GOT3 (cell line): Measurements from ENCODE around the gene ELL2.
"Not testable (repeated sequence)": the region's sequence is repeated elsewhere in the genome, so short reads cannot be mapped to it uniquely, and the experiment has no call there.

Experiments used
- DNase-seq: peaks from one replicate; lab custom pipeline; 2025; ENCODE audit warnings: mixed read lengths; lab: John Stamatoyannopoulos, UW

Gene ELL2

DNA sequence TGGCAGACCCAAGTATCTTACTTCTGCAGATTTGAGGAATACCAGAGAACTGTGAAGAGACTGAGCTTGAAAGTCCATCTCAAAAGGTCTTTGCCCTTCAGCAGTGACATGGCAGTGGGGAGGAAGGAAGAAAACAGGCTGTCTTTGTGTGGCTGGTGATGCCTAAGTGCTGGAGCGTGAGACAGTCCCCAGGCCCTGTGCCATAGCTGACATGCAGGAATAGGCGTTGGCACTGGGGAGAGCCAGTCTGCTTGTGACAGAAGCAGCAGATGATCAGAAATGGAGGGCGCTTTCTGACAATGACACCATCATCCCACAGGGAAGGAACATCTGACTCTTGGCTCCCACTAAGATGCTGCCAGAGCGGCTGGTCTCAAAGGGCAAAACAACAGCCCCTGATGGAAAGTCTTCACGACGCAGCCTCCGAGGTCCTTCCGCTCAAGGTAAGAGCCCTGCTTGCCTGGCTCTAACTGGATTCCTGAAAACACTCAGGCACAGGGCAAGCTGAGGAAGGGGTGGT lies 123.6 kb downstream of the ELL2 start:
- DNase-seq: no peak

DNA sequence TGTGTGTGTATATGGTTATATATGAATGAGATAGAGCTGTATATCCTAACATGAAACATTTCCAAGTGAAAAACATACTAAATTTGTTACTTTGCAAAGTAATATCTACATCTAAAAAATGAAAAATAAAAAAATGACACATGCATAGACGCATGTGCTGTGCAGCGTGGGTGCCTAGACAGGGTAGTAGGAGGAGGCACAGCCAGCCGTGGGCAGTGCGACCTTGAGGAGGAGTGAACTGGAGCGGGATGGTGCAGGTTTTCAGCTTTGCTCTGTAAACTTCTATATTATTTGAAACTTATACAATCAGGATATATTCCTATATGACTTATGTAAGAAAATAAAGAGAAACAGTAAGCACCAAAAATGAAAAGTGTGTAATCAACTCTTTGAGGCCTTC lies 124.2 kb downstream of the ELL2 start:
- no peak for DNase-seq

DNA sequence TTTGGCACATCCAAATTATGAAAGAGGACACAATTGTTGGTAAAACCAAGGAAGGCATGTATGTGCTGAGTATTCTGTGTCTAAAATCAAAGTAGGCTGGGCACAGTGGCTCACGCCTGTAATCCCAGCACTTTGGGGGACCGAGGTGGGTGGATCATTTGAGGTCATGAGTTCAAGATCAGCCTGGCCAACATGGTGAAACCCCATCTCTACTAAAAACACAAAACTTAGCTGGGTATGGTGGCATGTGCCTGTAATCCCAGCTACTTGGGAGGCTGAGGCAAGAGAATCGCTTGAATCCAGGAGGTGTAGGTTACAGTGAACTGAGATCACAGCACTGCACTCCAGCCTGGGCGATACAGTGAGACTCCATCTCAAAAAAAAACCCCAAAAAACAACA lies 124.7 kb downstream of the ELL2 start:
- DNase-seq: not testable (repeated sequence)

DNA sequence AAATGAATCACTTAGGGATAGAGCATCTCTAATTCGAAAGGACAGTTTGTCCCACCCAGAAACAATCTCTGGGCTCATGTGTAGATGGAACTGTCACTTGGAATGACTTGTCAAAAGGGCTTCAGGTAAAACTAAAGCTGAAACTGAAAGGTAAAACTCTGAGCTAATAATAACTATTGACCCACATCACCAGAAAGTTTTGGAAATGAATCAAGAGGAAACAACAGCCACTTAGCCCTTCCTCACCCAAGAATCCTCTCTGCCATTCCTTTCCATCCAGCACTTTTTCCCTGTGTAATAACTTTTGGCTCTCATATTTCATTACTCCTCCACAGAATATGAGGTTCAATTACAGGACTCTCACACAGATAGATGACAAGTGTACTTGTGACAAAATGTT lies 125.1 kb downstream of the ELL2 start:
- DNase-seq: no peak

DNA sequence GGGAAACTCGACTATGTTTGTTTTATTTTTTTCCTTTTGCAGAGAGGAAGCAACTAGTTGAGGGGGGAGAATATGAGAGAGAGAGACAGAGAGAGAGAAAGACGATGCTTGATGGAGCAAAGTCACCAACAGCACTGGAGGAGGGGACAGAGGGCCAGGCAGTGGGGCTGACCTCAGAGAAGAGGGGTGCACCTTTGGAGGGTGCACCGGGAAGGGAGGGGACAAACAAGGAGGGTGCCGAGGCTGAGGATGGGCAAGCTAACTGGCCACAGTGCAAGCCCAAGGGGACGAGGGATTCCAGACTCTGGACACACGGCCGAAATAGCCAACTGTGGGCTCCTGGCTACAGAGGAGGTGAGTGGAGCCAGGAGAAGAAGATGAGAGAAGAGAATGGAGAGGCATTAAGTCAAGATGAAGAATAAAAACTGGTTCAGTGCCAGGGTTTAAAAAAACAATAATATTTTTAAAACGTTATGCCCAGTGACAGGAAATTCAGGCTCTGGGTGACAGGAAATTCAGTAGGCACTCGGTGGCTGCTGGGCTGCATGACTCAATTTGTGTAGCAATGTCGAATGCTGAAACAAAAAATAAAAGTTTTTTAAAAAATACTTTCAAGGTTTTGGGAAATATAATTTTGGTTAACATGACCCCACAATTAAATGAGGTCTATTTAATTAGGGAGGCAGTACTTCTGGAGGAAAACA lies 125.8 kb downstream of the ELL2 start:
- no peak for DNase-seq
